Muscle layer of colon (tissue), 2 donors: Measurements from ENCODE around the gene CCDC185.

ENCODE experiments used
- H3K27ac ChIP-seq: one replicate; pipeline ENCODE4 v1.7.0; 2013; ENCODE audit warnings: low read depth, mild to moderate bottlenecking, low read length, moderate library complexity
- H3K27me3 ChIP-seq, 2 donors: one replicate each; pipeline ENCODE4 v1.7.0; 2013; ENCODE audit warnings: low read length in 2 of 2, mild to moderate bottlenecking in 2 of 2; ENCODE audit not compliant: insufficient read depth in 2 of 2, control insufficient read depth in 1 of 2
- H3K36me3 ChIP-seq: one replicate; pipeline ENCODE4 v1.7.0; 2013; ENCODE audit warnings: mild to moderate bottlenecking, low read length; ENCODE audit not compliant: insufficient read depth
- H3K4me1 ChIP-seq: one replicate; pipeline ENCODE4 v1.7.0; 2013; ENCODE audit warnings: mild to moderate bottlenecking, low read length; ENCODE audit not compliant: insufficient read depth
- H3K4me3 ChIP-seq, 2 donors: one replicate each; pipeline ENCODE4 v1.7.0; 2013; ENCODE audit warnings: low read length in 2 of 2, low read depth in 1 of 2, mild to moderate bottlenecking in 1 of 2, moderate library complexity in 1 of 2
- H3K9ac ChIP-seq: one replicate; pipeline ENCODE4 v1.7.0; 2013; ENCODE audit warnings: low read length
- H3K9me3 ChIP-seq: one replicate; pipeline ENCODE4 v1.7.0; 2013; ENCODE audit warnings: mild to moderate bottlenecking, low read length
- donor health status: abdominal sarcoma.
- donor health status: Adenocarcinoma of cecum.

CCDC185 gene

GRCh38 chr1:223393275-223394214 lies at the start of gene CCDC185:
Gene CCDC185 (plus strand): TSS chr1:223393415. CDS start chr1:223393476, 61 bp downstream.
- Histone ChIP-seq H3K27me3 (peaks cover 0 to 30% of the 10 kb centered on the region in 2 donors), H3K27ac (no peak within 1 kb of the TSS), H3K4me1 (no peaks in the 10 kb centered on the region), H3K9me3 (no peaks in the 10 kb centered on the region), H3K4me3 (peak within 1 kb of the TSS; percentile 32 to 42), H3K36me3 (no peaks in the 10 kb centered on the region), H3K9ac (no peak within 1 kb of the TSS)

- Histone ChIP-seq H3K9me3 (no peaks in the 10 kb centered on the region), H3K27me3 (no peaks in the 10 kb centered on the region), H3K4me1 (no peaks in the 10 kb centered on the region), H3K9ac (no peak overlapping the region), H3K27ac (no peak overlapping the region), H3K4me3 (no peak overlapping the region), H3K36me3 (no peaks in the 10 kb centered on the region)
Observed at GRCh38 chr1:223343692-223344091, 49.5 kb upstream of the CCDC185 start.

- no peak overlapping the region for H3K9ac ChIP-seq
- H3K4me1 ChIP-seq: no peaks in the 10 kb centered on the region
- no peak overlapping the region for H3K4me3 ChIP-seq
- no peak overlapping the region for H3K27ac ChIP-seq
- H3K27me3 ChIP-seq: no peaks in the 10 kb centered on the region
- no peaks in the 10 kb centered on the region for H3K36me3 ChIP-seq
- H3K9me3 ChIP-seq: no peaks in the 10 kb centered on the region
Observed at GRCh38 chr1:223344491-223344890, 48.7 kb upstream of the CCDC185 start.

GRCh38 chr1:223345720-223346119 lies 47.5 kb upstream of the CCDC185 start:
- Histone ChIP-seq H3K4me1 (no peaks in the 10 kb centered on the region), H3K9ac (no peak overlapping the region), H3K27ac (no peak overlapping the region), H3K4me3 (no peak overlapping the region), H3K36me3 (no peaks in the 10 kb centered on the region), H3K9me3 (no peaks in the 10 kb centered on the region), H3K27me3 (no peaks in the 10 kb centered on the region)

GRCh38 chr1:223346311-223346710 lies 46.9 kb upstream of the CCDC185 start:
- Histone ChIP-seq H3K4me1 (no peaks in the 10 kb centered on the region), H3K27ac (no peak overlapping the region), H3K36me3 (no peaks in the 10 kb centered on the region), H3K4me3 (no peak overlapping the region), H3K9me3 (no peaks in the 10 kb centered on the region), H3K27me3 (no peaks in the 10 kb centered on the region), H3K9ac (no peak overlapping the region)

GRCh38 chr1:223347583-223347982 lies 45.6 kb upstream of the CCDC185 start:
- Histone ChIP-seq H3K4me3 (no peak overlapping the region), H3K27me3 (no peaks in the 10 kb centered on the region), H3K9ac (no peak overlapping the region), H3K36me3 (no peaks in the 10 kb centered on the region), H3K4me1 (no peaks in the 10 kb centered on the region), H3K27ac (no peak overlapping the region), H3K9me3 (no peaks in the 10 kb centered on the region)

- no peak overlapping the region for H3K9ac ChIP-seq
- no peak overlapping the region for H3K27ac ChIP-seq
- H3K36me3 ChIP-seq: no peaks in the 10 kb centered on the region
- H3K4me3 ChIP-seq: no peak overlapping the region
- no peaks in the 10 kb centered on the region for H3K27me3 ChIP-seq
- H3K4me1 ChIP-seq: no peaks in the 10 kb centered on the region
- H3K9me3 ChIP-seq: no peaks in the 10 kb centered on the region
Observed at GRCh38 chr1:223348439-223348838, 44.8 kb upstream of the CCDC185 start.

- Histone ChIP-seq H3K9ac (no peak overlapping the region), H3K4me1 (no peaks in the 10 kb centered on the region), H3K36me3 (no peaks in the 10 kb centered on the region), H3K27me3 (no peaks in the 10 kb centered on the region), H3K27ac (no peak overlapping the region), H3K9me3 (no peaks in the 10 kb centered on the region), H3K4me3 (no peak overlapping the region)
Observed at GRCh38 chr1:223349241-223349640, 44.0 kb upstream of the CCDC185 start.

- H3K27ac ChIP-seq: no peak overlapping the region
- no peaks in the 10 kb centered on the region for H3K27me3 ChIP-seq
- no peak overlapping the region for H3K9ac ChIP-seq
Observed at GRCh38 chr1:223350361-223350908, 42.8 kb upstream of the CCDC185 start.

GRCh38 chr1:223352944-223353343 lies 40.3 kb upstream of the CCDC185 start:
- H3K36me3 ChIP-seq: no peaks in the 10 kb centered on the region
- no peaks in the 10 kb centered on the region for H3K4me1 ChIP-seq
- no peak overlapping the region for H3K9ac ChIP-seq
- H3K27ac ChIP-seq: no peak overlapping the region
- no peaks in the 10 kb centered on the region for H3K9me3 ChIP-seq
- no peak overlapping the region for H3K4me3 ChIP-seq
- H3K27me3 ChIP-seq: no peaks in the 10 kb centered on the region

More at GRCh38 chr1:223350361-223350908, 42.8 kb upstream of the CCDC185 start:
- no peaks in the 10 kb centered on the region for H3K4me1 ChIP-seq
- no peak overlapping the region for H3K4me3 ChIP-seq
- no peaks in the 10 kb centered on the region for H3K9me3 ChIP-seq
- H3K36me3 ChIP-seq: no peaks in the 10 kb centered on the region

GRCh38 chr1:223353939-223354338 lies 39.3 kb upstream of the CCDC185 start:
- no peaks in the 10 kb centered on the region for H3K9me3 ChIP-seq
- no peaks in the 10 kb centered on the region for H3K4me1 ChIP-seq
- H3K9ac ChIP-seq: no peak overlapping the region
- no peaks in the 10 kb centered on the region for H3K36me3 ChIP-seq
- no peaks in the 10 kb centered on the region for H3K27me3 ChIP-seq
- H3K4me3 ChIP-seq: no peak overlapping the region
- H3K27ac ChIP-seq: no peak overlapping the region
